WI38 (cell line): Measurements from ENCODE around the gene KIF1C.

Experiments
- H3K4me3 ChIP-seq: 2 replicates; pipeline ENCODE4 v1.5.1; 2011; ENCODE audit warnings: low read depth, mild to moderate bottlenecking, control low read depth, low read length
- TF ChIP-seq, protein P1 (sequence below): IDR thresholded peaks from 2 replicates; pipeline ENCODE4 v1.5.1; 2012; ENCODE audit warnings: low read depth, mild to moderate bottlenecking, control low read depth, low read length

KIF1C gene

GRCh38 chr17:5011928-5012327 lies 14.2 kb downstream of the KIF1C start:
- TF ChIP-seq, protein P1, sequence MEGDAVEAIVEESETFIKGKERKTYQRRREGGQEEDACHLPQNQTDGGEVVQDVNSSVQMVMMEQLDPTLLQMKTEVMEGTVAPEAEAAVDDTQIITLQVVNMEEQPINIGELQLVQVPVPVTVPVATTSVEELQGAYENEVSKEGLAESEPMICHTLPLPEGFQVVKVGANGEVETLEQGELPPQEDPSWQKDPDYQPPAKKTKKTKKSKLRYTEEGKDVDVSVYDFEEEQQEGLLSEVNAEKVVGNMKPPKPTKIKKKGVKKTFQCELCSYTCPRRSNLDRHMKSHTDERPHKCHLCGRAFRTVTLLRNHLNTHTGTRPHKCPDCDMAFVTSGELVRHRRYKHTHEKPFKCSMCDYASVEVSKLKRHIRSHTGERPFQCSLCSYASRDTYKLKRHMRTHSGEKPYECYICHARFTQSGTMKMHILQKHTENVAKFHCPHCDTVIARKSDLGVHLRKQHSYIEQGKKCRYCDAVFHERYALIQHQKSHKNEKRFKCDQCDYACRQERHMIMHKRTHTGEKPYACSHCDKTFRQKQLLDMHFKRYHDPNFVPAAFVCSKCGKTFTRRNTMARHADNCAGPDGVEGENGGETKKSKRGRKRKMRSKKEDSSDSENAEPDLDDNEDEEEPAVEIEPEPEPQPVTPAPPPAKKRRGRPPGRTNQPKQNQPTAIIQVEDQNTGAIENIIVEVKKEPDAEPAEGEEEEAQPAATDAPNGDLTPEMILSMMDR: no peak
- no peak overlapping the region for H3K4me3 ChIP-seq

DNA sequence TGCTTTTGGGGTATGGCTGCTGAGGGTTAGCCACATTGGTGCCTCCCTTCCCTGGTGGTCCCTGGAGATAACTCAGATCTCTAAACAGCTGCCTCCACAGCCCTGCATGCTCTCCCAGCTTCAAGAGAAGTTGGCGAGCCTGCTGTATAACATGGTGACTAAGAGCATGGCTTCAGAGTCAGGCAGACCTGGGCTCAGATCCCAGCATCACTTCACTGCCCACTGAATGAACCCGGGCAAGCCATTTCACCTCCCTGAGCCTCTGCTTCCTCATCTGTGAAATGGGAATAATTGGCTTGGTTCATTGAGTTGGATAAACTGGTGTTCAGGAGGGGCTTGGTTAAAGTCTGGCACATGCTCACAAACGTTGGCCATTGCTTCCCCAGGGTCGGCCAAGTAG lies 16.6 kb downstream of the KIF1C start:
- H3K4me3 ChIP-seq: no peak overlapping the region
- TF ChIP-seq, protein P1: no peak

DNA sequence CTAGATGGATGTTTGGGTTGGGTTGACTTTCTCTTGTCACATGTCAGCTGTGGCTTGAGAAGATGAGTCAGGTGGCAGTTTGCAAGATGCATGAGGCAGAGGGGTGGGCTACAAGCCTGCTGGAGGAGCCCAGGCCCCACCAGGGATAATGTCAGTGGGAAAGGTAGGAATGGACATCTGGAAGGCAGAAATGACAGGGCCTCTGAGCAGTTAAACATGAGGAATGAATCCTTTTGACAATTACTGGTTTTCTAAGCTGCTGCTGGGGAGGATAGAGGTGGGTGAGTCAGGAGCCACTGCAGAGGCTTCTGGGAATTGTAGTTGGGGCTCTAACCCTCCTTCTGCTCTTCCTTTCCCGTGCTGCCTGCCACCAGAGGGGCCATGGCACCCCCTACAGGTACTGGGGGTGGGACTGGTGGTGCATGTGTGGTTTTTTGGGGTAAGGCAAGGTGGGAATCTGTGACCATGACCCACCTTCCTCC lies 21.8 kb downstream of the KIF1C start:
- H3K4me3 ChIP-seq: no peak overlapping the region
- TF ChIP-seq, protein P1: no peak

DNA sequence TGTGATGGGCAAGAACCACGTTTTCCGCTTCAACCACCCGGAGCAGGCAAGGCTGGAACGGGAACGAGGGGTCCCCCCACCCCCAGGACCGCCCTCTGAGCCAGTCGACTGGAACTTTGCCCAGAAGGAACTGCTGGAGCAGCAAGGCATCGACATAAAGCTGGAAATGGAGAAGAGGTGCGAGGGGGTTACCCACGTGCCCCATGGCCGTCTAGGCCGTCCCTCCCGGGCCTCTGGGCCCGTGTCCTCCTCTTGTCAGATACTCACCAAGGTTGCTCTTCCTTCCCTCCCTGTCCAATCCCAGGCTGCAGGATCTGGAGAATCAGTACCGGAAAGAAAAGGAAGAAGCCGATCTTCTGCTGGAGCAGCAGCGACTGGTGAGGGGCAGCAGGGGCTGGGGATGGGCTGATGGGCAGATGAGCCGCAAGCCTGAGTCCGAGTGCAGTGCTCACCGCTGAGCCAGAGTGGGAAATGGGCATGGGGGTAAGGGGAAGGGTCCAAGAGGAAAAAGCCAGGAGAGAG lies 22.8 kb downstream of the KIF1C start:
- no peak overlapping the region for H3K4me3 ChIP-seq
- TF ChIP-seq, protein P1: no peak

GRCh38 chr17:5022171-5022711 lies 24.5 kb downstream of the KIF1C start:
- TF ChIP-seq, protein P1: no peak
- no peak overlapping the region for H3K4me3 ChIP-seq

DNA sequence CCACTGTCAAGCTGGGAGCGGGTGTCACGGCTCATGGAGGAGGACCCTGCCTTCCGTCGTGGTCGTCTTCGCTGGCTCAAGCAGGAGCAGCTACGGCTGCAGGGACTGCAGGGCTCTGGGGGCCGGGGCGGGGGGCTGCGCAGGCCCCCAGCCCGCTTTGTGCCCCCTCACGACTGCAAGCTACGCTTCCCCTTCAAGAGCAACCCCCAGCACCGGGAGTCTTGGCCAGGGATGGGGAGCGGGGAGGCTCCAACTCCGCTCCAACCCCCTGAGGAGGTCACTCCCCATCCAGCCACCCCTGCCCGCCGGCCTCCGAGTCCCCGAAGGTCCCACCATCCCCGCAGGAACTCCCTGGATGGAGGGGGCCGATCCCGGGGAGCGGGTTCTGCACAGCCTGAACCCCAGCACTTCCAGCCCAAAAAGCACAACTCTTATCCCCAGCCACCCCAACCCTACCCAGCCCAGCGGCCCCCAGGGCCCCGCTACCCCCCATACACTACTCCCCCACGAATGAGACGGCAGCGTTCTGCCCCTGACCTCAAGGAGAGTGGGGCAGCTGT lies 25.9 kb downstream of the KIF1C start:
- TF ChIP-seq, protein P1: no peak
- H3K4me3 ChIP-seq: no peak overlapping the region

GRCh38 chr17:5024604-5025003 lies 26.9 kb downstream of the KIF1C start:
- TF ChIP-seq, protein P1: no peak
- no peak overlapping the region for H3K4me3 ChIP-seq
